H9 (cell line): ENCODE data around the gene FNDC3B. TPM values are rescaled to one million over a fixed set of nuclear protein-coding genes. Genes with fewer than 3 reads are reported as not detected.

ENCODE experiments used
- DNase-seq: peaks from one replicate; pipeline ENCODE4 v3.0.0-alpha.2; 2017
- H2AFZ ChIP-seq: one replicate; pipeline ENCODE4 v1.6.1; 2013; ENCODE audit warnings: mild to moderate bottlenecking, low read length, control low read depth, moderate library complexity
- H2AK5ac ChIP-seq: 2 replicates; pipeline ENCODE4 v1.6.1; 2013; ENCODE audit warnings: low read length, control low read depth, mixed read lengths; ENCODE audit not compliant: insufficient read length
- H2BK120ac ChIP-seq: one replicate; pipeline ENCODE4 v1.6.1; 2013; ENCODE audit warnings: low read depth, mild to moderate bottlenecking, low read length, control low read depth, inconsistent platforms; ENCODE audit not compliant: poor library complexity, severe bottlenecking
- H2BK12ac ChIP-seq: 2 replicates; pipeline ENCODE4 v1.6.1; 2013; ENCODE audit warnings: low read length, control low read depth, mixed read lengths, low read depth; ENCODE audit not compliant: insufficient read length
- H2BK15ac ChIP-seq: 2 replicates; pipeline ENCODE4 v1.6.1; 2013; ENCODE audit warnings: low read depth, low read length, control low read depth
- H2BK20ac ChIP-seq: one replicate; pipeline ENCODE4 v1.6.1; 2013; ENCODE audit warnings: low read depth, mild to moderate bottlenecking, low read length, control low read depth, inconsistent platforms; ENCODE audit not compliant: poor library complexity, severe bottlenecking
- H2BK5ac ChIP-seq: 2 replicates; pipeline ENCODE4 v1.6.1; 2013; ENCODE audit warnings: low read length, control low read depth, mixed read lengths; ENCODE audit not compliant: insufficient read length
- H3K14ac ChIP-seq: 2 replicates; pipeline ENCODE4 v1.6.1; 2013; ENCODE audit warnings: low read length, control low read depth; ENCODE audit not compliant: insufficient read depth
- H3K18ac ChIP-seq: 2 replicates; pipeline ENCODE4 v1.6.1; 2013; ENCODE audit warnings: low read depth, mild to moderate bottlenecking, mixed read lengths, low read length, control low read depth; ENCODE audit not compliant: insufficient read length
- H3K23ac ChIP-seq: 2 replicates; pipeline ENCODE4 v1.6.1; 2013; ENCODE audit warnings: low read length, control low read depth, mixed read lengths, low read depth; ENCODE audit not compliant: insufficient read length
- H3K23me2 ChIP-seq: 2 replicates; pipeline ENCODE4 v1.6.1; 2013; ENCODE audit warnings: low read depth, mild to moderate bottlenecking, mixed read lengths, low read length, control low read depth; ENCODE audit not compliant: insufficient read length, poor library complexity, severe bottlenecking
- H3K27ac ChIP-seq: 2 replicates; pipeline ENCODE4 v1.5.1; 2013; ENCODE audit warnings: low read length, control low read depth, mixed read lengths, low read depth; ENCODE audit not compliant: insufficient read length
- H3K27me3 ChIP-seq: 2 replicates; pipeline ENCODE4 v1.6.1; 2013; ENCODE audit warnings: low read length, control low read depth, inconsistent platforms; ENCODE audit not compliant: insufficient read depth
- H3K4ac ChIP-seq: 2 replicates; pipeline ENCODE4 v1.6.1; 2013; ENCODE audit warnings: low read depth, mild to moderate bottlenecking, control low read depth, inconsistent platforms, low read length, moderate library complexity
- H3K4me1 ChIP-seq: 2 replicates; pipeline ENCODE4 v1.6.1; 2013; ENCODE audit warnings: low read length, control low read depth, inconsistent platforms; ENCODE audit not compliant: insufficient read depth
- H3K4me2 ChIP-seq: 2 replicates; pipeline ENCODE4 v1.6.1; 2013; ENCODE audit warnings: low read length, control low read depth, mixed read lengths; ENCODE audit not compliant: insufficient read length, insufficient read depth
- H3K56ac ChIP-seq: 2 replicates; pipeline ENCODE4 v1.6.1; 2013; ENCODE audit warnings: low read depth, mild to moderate bottlenecking, mixed read lengths, low read length, control low read depth; ENCODE audit not compliant: insufficient read length
- H3K79me1 ChIP-seq: 2 replicates; pipeline ENCODE4 v1.6.1; 2013; ENCODE audit warnings: low read depth, mild to moderate bottlenecking, moderate library complexity, low read length, control low read depth, inconsistent platforms; ENCODE audit not compliant: insufficient read depth, poor library complexity, severe bottlenecking
- H3K79me2 ChIP-seq: 2 replicates; pipeline ENCODE4 v1.6.1; 2013; ENCODE audit warnings: low read length, control low read depth, inconsistent platforms; ENCODE audit not compliant: insufficient read depth
- H3K9ac ChIP-seq: 2 replicates; pipeline ENCODE4 v1.6.1; 2013; ENCODE audit warnings: low read length, control low read depth, mixed read lengths; ENCODE audit not compliant: insufficient read length; ENCODE audit errors: extremely low read depth
- H3K9me3 ChIP-seq: one replicate; pipeline ENCODE4 v1.6.1; 2013; ENCODE audit warnings: low read depth, low read length, inconsistent platforms; ENCODE audit not compliant: control insufficient read depth
- H3T11ph ChIP-seq: one replicate; pipeline ENCODE4 v1.6.1; 2013; ENCODE audit warnings: mild to moderate bottlenecking, low read length, control low read depth, inconsistent platforms
- H4K20me1 ChIP-seq: one replicate; pipeline ENCODE4 v1.6.1; 2013; ENCODE audit not compliant: control insufficient read depth, insufficient read length, insufficient read depth
- H4K5ac ChIP-seq: 2 replicates; pipeline ENCODE4 v1.6.1; 2013; ENCODE audit warnings: low read depth, mild to moderate bottlenecking, mixed read lengths, low read length, control low read depth; ENCODE audit not compliant: insufficient read length
- H4K8ac ChIP-seq: replicated peaks from 2 replicates; pipeline ENCODE4 v1.6.1; 2013; ENCODE audit warnings: low read length, control low read depth, mixed read lengths, low read depth; ENCODE audit not compliant: insufficient read length
- H4K91ac ChIP-seq: 2 replicates; pipeline ENCODE4 v1.6.1; 2013; ENCODE audit warnings: low read depth, mild to moderate bottlenecking, moderate library complexity, mixed read lengths, low read length, control low read depth; ENCODE audit not compliant: insufficient read length
- H3K27ac Mint-ChIP-seq, 3 experiments: 2 replicates in 2 of 3; 3 replicates in 1 of 3; pipeline ENCODE4 v1.8.0; 2020 to 2021; ENCODE audit warnings: mixed read lengths in 3 of 3, mild to moderate bottlenecking in 1 of 3, moderate library complexity in 1 of 3
- H3K27me3 Mint-ChIP-seq: 2 replicates; pipeline ENCODE4 v1.8.0; 2021; ENCODE audit warnings: low read depth, mild to moderate bottlenecking, moderate library complexity, mixed read lengths
- H3K36me3 Mint-ChIP-seq, 3 experiments: 2 replicates in 2 of 3; 3 replicates in 1 of 3; pipeline ENCODE4 v1.8.0; 2020 to 2021; ENCODE audit warnings: low read depth in 3 of 3, mixed read lengths in 3 of 3; ENCODE audit not compliant: insufficient read depth in 1 of 3
- H3K4me1 Mint-ChIP-seq, 2 experiments: 2 replicates each; pipeline ENCODE4 v1.8.0; 2020; ENCODE audit warnings: mixed read lengths in 2 of 2
- H3K4me3 Mint-ChIP-seq, 2 experiments: 2 replicates in 1 of 2; 3 replicates in 1 of 2; pipeline ENCODE4 v1.8.0; 2020 to 2021; ENCODE audit warnings: mild to moderate bottlenecking in 2 of 2, mixed read lengths in 2 of 2, moderate library complexity in 1 of 2
- H3K9me3 Mint-ChIP-seq, 2 experiments: 2 replicates in 1 of 2; 3 replicates in 1 of 2; pipeline ENCODE4 v1.8.0; 2020; ENCODE audit warnings: mild to moderate bottlenecking in 2 of 2, mixed read lengths in 2 of 2, moderate library complexity in 1 of 2
- WGBS: extraction: QIAGEN DNeasy Blood & Tissue Kit; methylation state at CpG from one replicate; pipeline ENCODE4 v1.1.7; 2013; ENCODE audit warnings: missing lambda C conversion rate, low lambda C conversion rate, mixed read lengths; ENCODE audit not compliant: insufficient read length; ENCODE audit errors: extremely low coverage; 5-methylcytosine and 5-hydroxymethylcytosine counted together
- total RNA-seq: library from RNA; stranded (reverse); gene quantifications from 2 replicates; pipeline ENCODE4 v1.2.1, GENCODE V29; 2021
- TF ChIP-seq, protein P1 (sequence below): fragments of 200-600 bp; sonication (generic); conservative IDR thresholded peaks from 3 replicates; pipeline ENCODE4 v1.8.0; 2021; ENCODE audit warnings: antibody characterized with exemption, mild to moderate bottlenecking

The FNDC3B gene
- total RNA-seq, 1 experiment from 2014 or later = 43.8 TPM

DNA sequence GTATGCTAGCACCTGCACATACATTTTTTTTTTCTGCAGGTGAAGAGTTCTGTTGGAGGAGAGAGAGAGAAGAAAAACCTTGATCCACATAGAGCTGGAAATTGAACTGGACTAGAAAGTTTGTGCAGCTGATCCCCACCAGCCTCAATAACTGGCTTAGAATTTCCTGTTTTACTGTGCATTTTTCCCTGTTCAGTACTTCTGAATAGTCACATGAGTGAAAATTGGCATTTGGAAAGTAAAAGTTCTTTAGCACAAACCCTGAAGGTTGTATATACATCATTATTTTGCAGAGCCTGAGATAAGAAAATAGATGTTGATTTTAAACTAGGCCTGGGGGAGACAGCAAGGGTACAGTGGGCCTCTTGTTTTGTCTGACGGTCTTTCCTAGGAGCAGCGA is 366.5 kb downstream of the FNDC3B start:
- no peak overlapping the region for H3K9ac ChIP-seq
- H2BK5ac ChIP-seq = no peak overlapping the region
- H3K23ac ChIP-seq = no peak overlapping the region
- no peaks in the 10 kb centered on the region for H4K20me1 ChIP-seq
- no peak overlapping the region for H3K27ac ChIP-seq
- no peak overlapping the region for H3K14ac ChIP-seq
- H3T11ph ChIP-seq = no peak overlapping the region
- peaks cover 7 to 20% (median 12%) of the 10 kb centered on the region in 3 experiments; a peak in 6 of 7 replicates for H3K36me3 Mint-ChIP-seq
- DNase-seq = no peak
- no peak overlapping the region for H2AFZ ChIP-seq
- no peaks in the 10 kb centered on the region for H3K4me1 Mint-ChIP-seq
- H3K4ac ChIP-seq = no peak overlapping the region
- no peak overlapping the region for H4K8ac ChIP-seq
- no peak overlapping the region for H3K4me2 ChIP-seq
- no CpG with 5 or more reads among the region's 2 CpGs for WGBS
- no peaks in the 10 kb centered on the region for H3K4me1 ChIP-seq
- no peaks in the 10 kb centered on the region for H3K9me3 ChIP-seq
- no peak overlapping the region for H2BK120ac ChIP-seq
- no peak overlapping the region for H3K18ac ChIP-seq
- H4K91ac ChIP-seq = no peak overlapping the region
- H3K79me2 ChIP-seq = no peaks in the 10 kb centered on the region
- no peak overlapping the region for H2AK5ac ChIP-seq
- H3K4me3 Mint-ChIP-seq = no peak overlapping the region
- H3K27me3 ChIP-seq = no peaks in the 10 kb centered on the region
- no peaks in the 10 kb centered on the region; a peak in 1 of 5 replicates for H3K9me3 Mint-ChIP-seq
- H3K23me2 ChIP-seq = no peaks in the 10 kb centered on the region
- H3K27me3 Mint-ChIP-seq = no peaks in the 10 kb centered on the region
- H4K5ac ChIP-seq = no peak overlapping the region
- TF ChIP-seq, protein P1, sequence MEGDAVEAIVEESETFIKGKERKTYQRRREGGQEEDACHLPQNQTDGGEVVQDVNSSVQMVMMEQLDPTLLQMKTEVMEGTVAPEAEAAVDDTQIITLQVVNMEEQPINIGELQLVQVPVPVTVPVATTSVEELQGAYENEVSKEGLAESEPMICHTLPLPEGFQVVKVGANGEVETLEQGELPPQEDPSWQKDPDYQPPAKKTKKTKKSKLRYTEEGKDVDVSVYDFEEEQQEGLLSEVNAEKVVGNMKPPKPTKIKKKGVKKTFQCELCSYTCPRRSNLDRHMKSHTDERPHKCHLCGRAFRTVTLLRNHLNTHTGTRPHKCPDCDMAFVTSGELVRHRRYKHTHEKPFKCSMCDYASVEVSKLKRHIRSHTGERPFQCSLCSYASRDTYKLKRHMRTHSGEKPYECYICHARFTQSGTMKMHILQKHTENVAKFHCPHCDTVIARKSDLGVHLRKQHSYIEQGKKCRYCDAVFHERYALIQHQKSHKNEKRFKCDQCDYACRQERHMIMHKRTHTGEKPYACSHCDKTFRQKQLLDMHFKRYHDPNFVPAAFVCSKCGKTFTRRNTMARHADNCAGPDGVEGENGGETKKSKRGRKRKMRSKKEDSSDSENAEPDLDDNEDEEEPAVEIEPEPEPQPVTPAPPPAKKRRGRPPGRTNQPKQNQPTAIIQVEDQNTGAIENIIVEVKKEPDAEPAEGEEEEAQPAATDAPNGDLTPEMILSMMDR = no peak
- no peaks in the 10 kb centered on the region for H3K79me1 ChIP-seq
- H2BK15ac ChIP-seq = no peak overlapping the region
- H3K27ac Mint-ChIP-seq = no peak overlapping the region; a peak in 1 of 7 replicates
- H3K56ac ChIP-seq = no peak overlapping the region
- no peak overlapping the region for H2BK20ac ChIP-seq
- H2BK12ac ChIP-seq = no peak overlapping the region
